NB4 (cell line): ENCODE measurements around the gene IFNA1.
A peak's percentile ranks its signal among the peaks of the same experiment; 100 is the strongest.
"Not testable (repeated sequence)": the region's sequence is repeated elsewhere in the genome, so short reads cannot be mapped to it uniquely, and the experiment has no call there.

ENCODE experiments used
- DNase-seq: peaks from one replicate; pipeline ENCODE4 v3.0.0; 2010; ENCODE audit warnings: low read depth
- H3K4me3 ChIP-seq: one replicate; pipeline ENCODE4 v1.5.1; 2011; ENCODE audit warnings: mild to moderate bottlenecking, low read depth, low read length, moderate library complexity
- MYC ChIP-seq: IDR thresholded peaks from 2 replicates; pipeline ENCODE4 v1.6.1; 2011; ENCODE audit warnings: low read depth, low read length
- POLR2A ChIP-seq: IDR thresholded peaks from 2 replicates; pipeline ENCODE4 v1.6.1; 2011; ENCODE audit warnings: mild to moderate bottlenecking; ENCODE audit not compliant: insufficient read length; ENCODE audit errors: extremely low read depth
- TF ChIP-seq, protein P1 (sequence below): IDR thresholded peaks from one replicate; pipeline ENCODE4 v1.5.1; 2012; ENCODE audit warnings: low read depth, low read length
- TF ChIP-seq, protein P2 (sequence below): IDR thresholded peaks from 2 replicates; pipeline ENCODE4 v1.6.1; 2011; ENCODE audit warnings: low read depth, low read length

Gene IFNA1

DNA sequence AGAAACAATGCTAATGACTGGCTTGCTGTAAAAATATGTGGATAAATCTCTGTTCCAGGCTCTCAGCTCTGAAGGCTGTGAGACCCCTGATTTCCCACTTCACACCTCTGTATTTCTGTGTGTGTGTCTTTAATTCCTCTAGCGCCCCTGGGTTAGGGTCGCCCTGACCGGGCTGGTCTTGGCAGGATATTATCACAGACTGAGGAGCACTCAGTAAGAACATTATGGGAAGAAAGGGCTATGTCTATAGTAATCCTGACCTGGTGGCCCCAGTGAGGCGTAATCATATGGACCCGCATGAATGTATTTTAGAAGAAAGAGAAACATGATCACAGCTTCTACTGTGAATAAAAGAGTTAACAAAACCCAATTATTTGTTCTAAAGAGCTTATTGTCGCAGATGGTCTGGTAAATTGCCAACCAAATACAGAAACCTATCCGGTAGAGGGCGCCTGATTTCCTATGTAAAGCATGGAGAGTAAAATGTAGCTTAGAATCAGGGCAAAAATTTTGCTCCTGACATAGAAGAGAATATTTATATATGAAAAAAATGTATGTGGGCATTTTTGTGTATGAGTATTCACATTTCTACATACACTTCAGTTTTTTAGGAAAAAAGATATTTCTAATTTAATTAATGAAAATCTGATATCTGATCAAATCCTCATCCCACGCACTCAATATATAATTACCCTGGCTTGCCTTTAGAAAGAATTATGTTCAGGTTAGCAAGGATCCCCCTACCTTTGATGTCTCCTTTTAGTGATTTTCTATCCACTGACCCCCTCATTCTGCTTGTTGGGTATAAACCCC lies 5.8 kb upstream of the IFNA1 start:
- peak; percentile 68 for DNase-seq
- no peak overlapping the region for H3K4me3 ChIP-seq
- TF ChIP-seq, protein P1, sequence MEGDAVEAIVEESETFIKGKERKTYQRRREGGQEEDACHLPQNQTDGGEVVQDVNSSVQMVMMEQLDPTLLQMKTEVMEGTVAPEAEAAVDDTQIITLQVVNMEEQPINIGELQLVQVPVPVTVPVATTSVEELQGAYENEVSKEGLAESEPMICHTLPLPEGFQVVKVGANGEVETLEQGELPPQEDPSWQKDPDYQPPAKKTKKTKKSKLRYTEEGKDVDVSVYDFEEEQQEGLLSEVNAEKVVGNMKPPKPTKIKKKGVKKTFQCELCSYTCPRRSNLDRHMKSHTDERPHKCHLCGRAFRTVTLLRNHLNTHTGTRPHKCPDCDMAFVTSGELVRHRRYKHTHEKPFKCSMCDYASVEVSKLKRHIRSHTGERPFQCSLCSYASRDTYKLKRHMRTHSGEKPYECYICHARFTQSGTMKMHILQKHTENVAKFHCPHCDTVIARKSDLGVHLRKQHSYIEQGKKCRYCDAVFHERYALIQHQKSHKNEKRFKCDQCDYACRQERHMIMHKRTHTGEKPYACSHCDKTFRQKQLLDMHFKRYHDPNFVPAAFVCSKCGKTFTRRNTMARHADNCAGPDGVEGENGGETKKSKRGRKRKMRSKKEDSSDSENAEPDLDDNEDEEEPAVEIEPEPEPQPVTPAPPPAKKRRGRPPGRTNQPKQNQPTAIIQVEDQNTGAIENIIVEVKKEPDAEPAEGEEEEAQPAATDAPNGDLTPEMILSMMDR, result peak; percentile 64
- TF ChIP-seq POLR2A, result no peak
- TF ChIP-seq MYC, result no peak

DNA sequence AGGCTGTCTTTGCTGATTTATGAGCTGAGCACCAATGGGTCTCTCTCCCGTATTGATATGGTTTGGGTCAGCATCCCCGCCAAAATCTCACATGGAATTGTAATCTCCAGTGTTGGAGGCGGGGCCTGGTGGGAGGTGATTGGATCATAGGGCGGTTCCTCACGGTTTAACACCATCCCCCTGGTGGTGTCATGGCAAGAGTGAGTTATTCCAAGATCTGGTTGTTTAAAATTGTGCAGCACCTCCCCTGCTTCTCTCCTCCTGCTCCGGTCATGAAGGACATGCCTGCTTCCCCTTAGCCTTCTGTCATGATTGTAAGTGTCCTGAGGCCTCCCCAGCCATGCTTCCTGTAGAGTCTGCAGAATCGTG lies 5.2 kb upstream of the IFNA1 start:
- H3K4me3 ChIP-seq, DNase-seq: not testable (repeated sequence)

DNA sequence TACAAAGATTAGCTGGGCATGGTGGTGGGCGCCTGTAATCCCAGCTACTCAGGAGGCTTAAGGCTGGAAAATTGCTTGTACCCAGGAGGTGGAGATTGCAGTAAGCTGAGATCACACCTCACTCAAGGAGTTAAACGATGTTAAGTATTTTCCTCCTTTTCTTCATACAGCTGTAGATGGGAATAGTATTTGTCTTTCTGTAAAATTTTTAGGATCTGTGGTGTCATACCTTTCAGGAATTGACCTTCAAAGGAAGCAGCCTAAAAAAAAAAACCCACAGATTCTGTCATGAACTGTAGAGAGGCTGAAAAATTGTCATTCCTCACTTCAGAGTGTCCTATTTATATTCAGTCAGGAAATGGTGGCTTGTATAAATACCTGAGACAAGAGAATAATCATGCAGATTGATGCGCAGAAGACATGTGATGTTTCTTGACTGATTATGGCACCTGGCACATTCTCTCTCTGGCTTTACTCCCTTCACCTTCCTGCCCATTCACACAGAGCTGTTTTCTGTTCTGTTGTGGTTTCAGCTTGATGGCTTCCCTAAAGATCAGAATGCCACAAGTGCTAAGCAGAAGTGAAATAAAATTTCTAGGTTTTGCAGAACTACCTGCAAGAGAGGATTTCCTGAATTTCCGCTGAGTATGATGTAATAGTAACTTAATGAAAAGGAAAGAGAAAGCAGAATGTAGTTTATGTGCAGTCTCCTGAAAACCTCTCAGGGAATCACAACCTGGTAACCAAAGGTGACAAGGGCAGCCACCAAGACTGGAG lies 3.8 kb downstream of the IFNA1 start:
- no peak overlapping the region for H3K4me3 ChIP-seq
- TF ChIP-seq POLR2A (no peak), MYC (no peak)
- TF ChIP-seq, protein P2, sequence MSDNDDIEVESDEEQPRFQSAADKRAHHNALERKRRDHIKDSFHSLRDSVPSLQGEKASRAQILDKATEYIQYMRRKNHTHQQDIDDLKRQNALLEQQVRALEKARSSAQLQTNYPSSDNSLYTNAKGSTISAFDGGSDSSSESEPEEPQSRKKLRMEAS, result no peak
- TF ChIP-seq, protein P1, result no peak
- peak; percentile 72 for DNase-seq

DNA sequence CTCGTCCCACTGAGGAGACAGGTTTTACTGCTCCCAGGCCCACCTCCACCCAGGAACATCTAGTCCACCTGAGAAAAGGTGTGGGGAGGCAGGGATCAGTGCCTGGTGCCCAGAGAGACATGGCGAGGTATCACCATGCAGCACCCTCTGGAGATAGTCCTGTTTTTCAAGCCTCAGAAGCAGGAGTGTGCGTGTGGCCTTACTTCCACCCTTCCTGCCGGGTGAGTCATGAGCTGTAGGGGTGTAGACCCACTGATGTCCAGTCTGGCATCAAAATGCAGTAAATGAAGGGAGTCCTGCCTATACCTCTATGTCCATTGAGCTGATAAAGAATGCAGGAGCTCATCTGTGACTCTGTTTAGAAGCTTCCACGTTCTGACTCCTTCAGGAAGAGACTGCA lies 9.1 kb downstream of the IFNA1 start:
- DNase-seq, result peak; percentile 16
- not testable (repeated sequence) for H3K4me3 ChIP-seq

DNA sequence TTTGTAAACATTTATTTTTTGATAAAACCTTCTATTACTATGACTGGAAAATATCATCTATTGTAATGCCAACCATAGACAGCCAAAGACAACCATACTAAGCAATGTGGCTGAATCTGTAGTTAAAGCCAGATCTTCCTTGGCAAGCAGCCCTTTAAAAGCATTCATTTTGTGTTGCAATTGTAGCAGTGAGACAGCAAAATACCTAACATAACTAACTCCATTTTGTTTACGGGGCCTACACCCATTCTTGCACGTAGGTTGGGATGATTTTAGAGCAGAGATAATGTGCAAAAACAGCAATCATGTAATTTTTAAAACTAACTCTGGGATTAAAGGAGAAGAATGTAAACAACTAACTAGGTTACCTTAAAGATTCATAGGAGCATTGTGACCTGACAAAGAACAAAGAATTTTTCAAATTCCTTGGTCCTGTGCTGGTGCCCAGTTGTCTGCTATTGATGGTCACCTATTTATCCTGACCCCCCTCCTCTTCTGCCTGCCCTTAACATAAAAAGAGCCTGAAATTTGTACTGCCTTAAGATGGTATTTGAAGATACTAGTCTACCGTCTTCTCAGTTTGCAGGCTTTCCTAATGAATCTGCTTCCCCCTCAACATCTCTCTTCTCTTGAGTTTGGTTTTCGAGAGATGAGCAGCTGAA lies 10.6 kb downstream of the IFNA1 start:
- TF ChIP-seq MYC (no peak), POLR2A (no peak)
- TF ChIP-seq, protein P2, result no peak
- no peak overlapping the region for H3K4me3 ChIP-seq
- DNase-seq, result peak; percentile 4

DNA sequence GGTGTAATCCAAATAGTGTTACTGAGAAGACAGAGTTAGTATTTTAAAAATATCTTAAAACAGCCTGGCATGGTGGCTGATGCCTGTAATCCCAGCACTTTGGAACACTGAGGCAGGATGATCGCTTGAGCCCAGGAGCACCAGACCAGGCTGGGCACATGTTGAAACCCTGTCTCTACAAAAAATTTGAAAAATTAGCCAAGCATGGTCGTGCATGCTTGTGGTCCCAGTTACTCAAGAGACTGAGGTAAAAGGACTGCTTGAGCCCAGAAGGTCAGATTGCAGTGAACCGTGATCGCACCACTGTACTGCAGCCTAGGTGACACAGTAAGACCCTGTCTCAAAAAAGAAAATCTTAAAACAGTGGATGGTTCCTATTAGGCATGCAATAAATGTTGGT lies 12.4 kb downstream of the IFNA1 start:
- peak; percentile 2 for DNase-seq
- TF ChIP-seq, protein P2, result no peak
- TF ChIP-seq MYC (no peak), POLR2A (no peak)
- TF ChIP-seq, protein P1, result no peak
- no peak overlapping the region for H3K4me3 ChIP-seq

DNA sequence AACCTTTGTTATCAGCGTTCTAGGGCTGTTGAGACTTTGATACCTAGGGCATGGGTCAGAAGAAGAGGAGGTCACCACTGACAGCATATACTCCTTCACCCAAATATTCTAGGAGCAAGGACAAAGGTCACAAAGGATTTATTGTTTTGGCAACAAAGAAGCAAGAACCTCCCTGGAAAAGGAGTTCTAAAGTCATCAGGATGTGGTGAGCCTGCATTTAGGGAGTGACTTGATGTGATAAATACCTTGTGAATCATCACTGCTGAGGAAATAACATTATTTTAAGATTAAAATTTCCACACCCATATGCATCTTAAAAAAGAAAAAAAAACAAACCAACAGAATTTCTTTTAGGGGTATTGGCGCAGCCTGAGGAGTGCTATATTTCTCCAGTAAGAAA lies 13.9 kb downstream of the IFNA1 start:
- no peak for TF ChIP-seq MYC
- TF ChIP-seq, protein P1, result no peak
- TF ChIP-seq POLR2A, result no peak
- TF ChIP-seq, protein P2, result no peak
- peak; percentile 2 for DNase-seq
- H3K4me3 ChIP-seq, result no peak overlapping the region
